ENCODE measurements around the gene COMMD2. TPM values are rescaled to one million over a fixed set of nuclear protein-coding genes. Genes with fewer than 3 reads are reported as not detected.
A peak's percentile ranks its signal among the peaks of the same experiment; 100 is the strongest.

The COMMD2 gene
- total RNA-seq, 1 donor from 2014 or later, result 47.1 TPM

GRCh38 chr3:149783576-149783975 is 31.3 kb upstream of the COMMD2 start:
- Histone ChIP-seq H3K4me3 (ENCODE audit: insufficient read depth, low read depth, low read length) (peak overlapping the region; percentile 1), H4K20me1 (ENCODE audit: insufficient read depth, low read length) (no peaks in the 10 kb centered on the region), H3K9me3 (ENCODE audit: insufficient read depth, low read depth, low read length) (no peaks in the 10 kb centered on the region), H3K4me1 (ENCODE audit: insufficient read depth, low read length) (peaks cover 11% of the 10 kb centered on the region), H3K27ac (ENCODE audit: low read depth, low read length) (peak overlapping the region; percentile 54), H3K4me2 (ENCODE audit: low read length) (peak overlapping the region; percentile 71), H3K79me2 (ENCODE audit: insufficient read depth, low read length) (no peaks in the 10 kb centered on the region), H3K36me3 (ENCODE audit: insufficient read depth, low read length) (no peaks in the 10 kb centered on the region), H2AFZ (ENCODE audit: low read depth, low read length) (no peak overlapping the region), H3K9ac (ENCODE audit: low read length) (peak overlapping the region; percentile 51), H3K27me3 (ENCODE audit: insufficient read depth, low read length) (no peaks in the 10 kb centered on the region)
- FAIRE-seq (peak; percentile 84), DNase-seq (ENCODE audit: low read depth) (peak; percentile 87)
- peak overlapping the region; percentile 4 for H3K4me3 Mint-ChIP-seq (ENCODE audit: unreplicated experiment)
- H3K27ac Mint-ChIP-seq (ENCODE audit: unreplicated experiment), result peak overlapping the region; percentile 93
- TF ChIP-seq EZH2 (IDR thresholded peaks at IDR 0.05; ENCODE audit: insufficient read depth, low read length), result no peak
- no peak for TF ChIP-seq CTCF (IDR thresholded peaks at IDR 0.05; ENCODE audit: insufficient read depth, low read depth, low read length)
- H3K27me3 Mint-ChIP-seq (ENCODE audit: low read depth, unreplicated experiment), result no peaks in the 10 kb centered on the region
- peaks cover 8% of the 10 kb centered on the region for H3K9me3 Mint-ChIP-seq (ENCODE audit: unreplicated experiment)
- H3K36me3 Mint-ChIP-seq (ENCODE audit: low read depth, unreplicated experiment), result no peaks in the 10 kb centered on the region
- peaks cover 17% of the 10 kb centered on the region for H3K4me1 Mint-ChIP-seq (ENCODE audit: low read depth, unreplicated experiment)

GRCh38 chr3:149781741-149782140 is 29.5 kb upstream of the COMMD2 start:
- Histone ChIP-seq H2AFZ (ENCODE audit: low read depth, low read length) (no peak overlapping the region), H3K79me2 (ENCODE audit: insufficient read depth, low read length) (no peaks in the 10 kb centered on the region), H4K20me1 (ENCODE audit: insufficient read depth, low read length) (no peaks in the 10 kb centered on the region), H3K27ac (ENCODE audit: low read depth, low read length) (no peak overlapping the region), H3K4me3 (ENCODE audit: insufficient read depth, low read depth, low read length) (no peak overlapping the region), H3K9me3 (ENCODE audit: insufficient read depth, low read depth, low read length) (no peaks in the 10 kb centered on the region), H3K9ac (ENCODE audit: low read length) (no peak overlapping the region), H3K4me1 (ENCODE audit: insufficient read depth, low read length) (peaks cover 11% of the 10 kb centered on the region), H3K4me2 (ENCODE audit: low read length) (no peak overlapping the region), H3K36me3 (ENCODE audit: insufficient read depth, low read length) (no peaks in the 10 kb centered on the region), H3K27me3 (ENCODE audit: insufficient read depth, low read length) (no peaks in the 10 kb centered on the region)
- no peaks in the 10 kb centered on the region for H3K27me3 Mint-ChIP-seq (ENCODE audit: low read depth, unreplicated experiment)
- H3K4me3 Mint-ChIP-seq (ENCODE audit: unreplicated experiment), result no peak overlapping the region
- no peak for FAIRE-seq
- no peak for DNase-seq (ENCODE audit: low read depth)
- no peak for TF ChIP-seq CTCF (IDR thresholded peaks at IDR 0.05; ENCODE audit: insufficient read depth, low read depth, low read length)
- TF ChIP-seq EZH2 (IDR thresholded peaks at IDR 0.05; ENCODE audit: insufficient read depth, low read length), result no peak
- H3K36me3 Mint-ChIP-seq (ENCODE audit: low read depth, unreplicated experiment), result no peaks in the 10 kb centered on the region
- peaks cover 23% of the 10 kb centered on the region for H3K4me1 Mint-ChIP-seq (ENCODE audit: low read depth, unreplicated experiment)
- H3K9me3 Mint-ChIP-seq (ENCODE audit: unreplicated experiment), result peaks cover 7% of the 10 kb centered on the region
- H3K27ac Mint-ChIP-seq (ENCODE audit: unreplicated experiment), result no peak overlapping the region

- TF ChIP-seq CTCF (IDR thresholded peaks at IDR 0.05; ENCODE audit: insufficient read depth, low read depth, low read length) (no peak), EZH2 (IDR thresholded peaks at IDR 0.05; ENCODE audit: insufficient read depth, low read length) (no peak)
- Histone ChIP-seq H3K27me3 (ENCODE audit: insufficient read depth, low read length) (no peaks in the 10 kb centered on the region), H3K9me3 (ENCODE audit: insufficient read depth, low read depth, low read length) (no peaks in the 10 kb centered on the region), H3K4me1 (ENCODE audit: insufficient read depth, low read length) (peaks cover 11% of the 10 kb centered on the region), H2AFZ (ENCODE audit: low read depth, low read length) (no peak overlapping the region), H3K79me2 (ENCODE audit: insufficient read depth, low read length) (no peaks in the 10 kb centered on the region), H3K4me2 (ENCODE audit: low read length) (no peak overlapping the region), H3K36me3 (ENCODE audit: insufficient read depth, low read length) (no peaks in the 10 kb centered on the region), H3K4me3 (ENCODE audit: insufficient read depth, low read depth, low read length) (no peak overlapping the region), H3K27ac (ENCODE audit: low read depth, low read length) (no peak overlapping the region), H3K9ac (ENCODE audit: low read length) (no peak overlapping the region), H4K20me1 (ENCODE audit: insufficient read depth, low read length) (no peaks in the 10 kb centered on the region)
- H3K27ac Mint-ChIP-seq (ENCODE audit: unreplicated experiment), result peak overlapping the region; percentile 30
- no peaks in the 10 kb centered on the region for H3K27me3 Mint-ChIP-seq (ENCODE audit: low read depth, unreplicated experiment)
- no peak for FAIRE-seq
- peaks cover 2% of the 10 kb centered on the region for H3K9me3 Mint-ChIP-seq (ENCODE audit: unreplicated experiment)
- no peaks in the 10 kb centered on the region for H3K36me3 Mint-ChIP-seq (ENCODE audit: low read depth, unreplicated experiment)
- peaks cover 24% of the 10 kb centered on the region for H3K4me1 Mint-ChIP-seq (ENCODE audit: low read depth, unreplicated experiment)
- H3K4me3 Mint-ChIP-seq (ENCODE audit: unreplicated experiment), result no peak overlapping the region
- no peak for DNase-seq (ENCODE audit: low read depth)
These were observed 28.9 kb upstream of the COMMD2 start for GRCh38 chr3:149781211-149781610.

Data from astrocyte (in vitro differentiated cells and primary cell).